COLO668 (cell line): ENCODE data around the gene ZBTB7A.

Experiments
- DNase-seq: peaks from one replicate; lab custom pipeline; 2025; ENCODE audit not compliant: unreplicated experiment; lab: John Stamatoyannopoulos, UW

Gene ZBTB7A

DNA sequence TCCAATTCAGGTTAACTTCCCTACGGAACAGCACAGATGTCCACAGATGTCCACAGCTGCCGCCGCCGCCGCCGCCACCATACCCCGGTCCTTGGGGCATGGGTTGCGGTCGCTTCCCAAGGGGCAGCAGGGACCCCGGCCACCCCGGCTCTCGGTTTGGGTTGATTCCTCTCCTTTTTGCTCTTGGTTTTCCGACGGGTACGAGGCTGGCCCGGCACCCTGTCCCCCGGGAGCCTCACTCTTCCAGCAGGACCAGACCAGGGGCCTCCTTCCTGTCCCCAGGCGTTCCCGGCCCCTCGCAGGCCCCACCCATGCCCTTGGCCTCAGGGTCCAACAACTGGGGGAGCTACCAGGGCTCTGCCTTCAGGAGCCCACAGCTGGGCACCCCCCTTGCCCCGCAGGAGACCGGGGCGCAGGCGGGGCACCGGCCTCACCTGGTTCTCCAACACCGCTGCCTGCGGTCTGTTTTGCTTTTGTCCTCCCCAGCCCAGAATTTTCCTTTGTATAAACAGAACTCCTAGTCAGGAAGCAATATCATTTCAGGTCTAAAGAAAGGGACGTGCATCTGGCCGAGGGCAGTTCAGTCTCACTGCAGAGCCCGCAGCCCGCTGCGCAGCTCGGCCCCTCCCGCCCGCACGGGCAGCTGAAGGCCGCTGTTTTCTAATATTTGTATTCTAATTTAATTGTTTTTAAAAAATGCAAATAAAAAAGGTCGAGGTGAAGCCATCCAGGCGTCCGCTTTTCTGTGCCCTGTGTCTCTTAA lies 27.9 kb downstream of the ZBTB7A start:
- DNase-seq = no peak

DNA sequence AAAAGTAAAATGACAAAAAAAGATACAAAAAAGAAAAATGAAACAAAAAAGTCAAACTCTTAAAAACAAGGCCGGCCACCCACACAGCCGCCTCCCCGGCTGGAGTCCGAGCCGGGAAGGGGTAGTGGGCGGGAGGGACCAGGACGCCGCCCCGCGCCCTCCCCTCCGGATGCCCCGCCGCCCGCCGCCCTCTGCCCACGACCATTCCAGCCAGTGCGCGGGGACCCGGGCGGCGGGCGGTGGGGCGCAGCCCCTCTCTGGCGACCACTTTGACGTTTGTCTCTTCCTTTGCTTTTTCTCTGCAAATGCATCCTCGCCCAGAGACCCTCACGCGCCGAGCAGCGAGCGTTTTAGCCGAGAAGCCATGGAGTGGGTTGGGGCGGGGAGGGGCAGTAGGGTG lies 28.6 kb downstream of the ZBTB7A start:
- DNase-seq = no peak

DNA sequence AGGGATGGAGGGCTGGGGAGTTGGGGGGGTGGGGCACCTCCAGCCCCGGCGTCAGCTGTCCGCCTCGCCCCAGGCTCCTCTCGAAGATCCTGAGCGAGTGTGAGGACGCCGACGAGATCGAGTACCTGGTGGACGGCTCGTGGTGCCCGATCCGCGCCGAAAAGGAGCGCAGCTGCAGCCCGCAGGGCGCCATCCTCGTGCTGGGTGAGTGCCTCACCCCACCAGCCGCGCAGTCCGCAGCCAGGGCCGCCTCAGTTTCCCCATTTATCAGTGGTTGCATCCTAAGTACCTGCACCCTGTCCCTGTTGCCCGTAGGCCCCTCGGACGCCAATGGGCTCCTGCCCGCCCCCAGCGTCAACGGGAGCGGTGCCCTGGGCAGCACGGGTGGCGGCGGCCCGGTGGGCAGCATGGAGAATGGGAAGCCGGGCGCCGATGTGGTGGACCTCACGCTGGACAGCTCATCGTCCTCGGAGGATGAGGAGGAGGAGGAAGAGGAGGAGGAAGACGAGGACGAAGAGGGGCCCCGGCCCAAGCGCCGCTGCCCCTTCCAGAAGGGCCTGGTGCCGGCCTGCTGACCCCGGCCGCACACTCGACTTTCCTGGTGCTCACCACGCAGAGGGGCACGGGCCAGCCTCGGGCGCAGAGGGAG lies 29.3 kb downstream of the ZBTB7A start:
- no peak for DNase-seq

DNA sequence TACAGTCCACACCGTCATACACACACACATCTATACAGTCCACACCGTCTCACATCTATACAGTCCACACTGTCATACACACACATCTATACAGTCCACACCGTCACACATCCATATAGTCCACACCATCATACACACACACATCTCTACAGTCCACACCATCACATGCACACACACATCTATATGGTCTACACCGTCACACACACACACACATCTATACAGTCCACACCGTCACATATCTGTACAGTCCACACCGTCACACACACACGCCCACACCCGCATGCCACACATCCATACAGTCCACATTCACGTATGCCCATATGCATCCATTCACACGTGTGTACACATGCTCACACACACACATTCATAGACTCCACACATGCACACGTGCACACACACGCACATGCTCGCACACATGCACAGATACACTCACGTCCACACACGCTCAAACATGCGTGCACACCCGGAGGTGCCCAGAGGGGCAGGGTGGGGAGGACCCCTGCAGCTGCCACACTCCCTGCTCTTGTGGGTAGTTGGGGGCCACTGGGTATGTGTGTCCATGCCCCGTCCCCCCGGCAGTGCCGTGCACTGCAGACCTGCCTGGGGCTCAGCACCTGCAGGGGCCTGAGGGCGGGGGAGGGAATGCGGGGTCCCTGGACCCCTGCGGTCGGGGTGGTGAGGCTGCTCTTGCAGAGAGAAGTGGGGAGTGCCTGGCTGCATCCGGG lies 30.0 kb downstream of the ZBTB7A start:
- no peak for DNase-seq

DNA sequence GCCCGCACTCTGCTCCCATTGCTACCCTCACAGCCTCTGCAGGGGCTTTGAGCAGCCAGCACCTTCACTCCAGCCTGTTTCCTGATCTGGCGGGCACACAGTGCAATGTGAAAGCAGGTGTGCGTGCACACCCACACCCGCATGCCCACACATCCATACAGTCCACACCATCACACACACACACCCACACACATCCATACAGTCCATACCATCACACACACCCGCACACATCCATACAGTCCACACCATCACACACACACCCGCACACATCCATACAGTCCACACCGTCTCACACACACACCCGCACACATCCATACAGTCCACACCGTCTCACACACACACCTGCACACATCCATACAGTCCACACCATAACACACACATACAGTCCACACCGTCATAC lies 31.1 kb downstream of the ZBTB7A start:
- no peak for DNase-seq

DNA sequence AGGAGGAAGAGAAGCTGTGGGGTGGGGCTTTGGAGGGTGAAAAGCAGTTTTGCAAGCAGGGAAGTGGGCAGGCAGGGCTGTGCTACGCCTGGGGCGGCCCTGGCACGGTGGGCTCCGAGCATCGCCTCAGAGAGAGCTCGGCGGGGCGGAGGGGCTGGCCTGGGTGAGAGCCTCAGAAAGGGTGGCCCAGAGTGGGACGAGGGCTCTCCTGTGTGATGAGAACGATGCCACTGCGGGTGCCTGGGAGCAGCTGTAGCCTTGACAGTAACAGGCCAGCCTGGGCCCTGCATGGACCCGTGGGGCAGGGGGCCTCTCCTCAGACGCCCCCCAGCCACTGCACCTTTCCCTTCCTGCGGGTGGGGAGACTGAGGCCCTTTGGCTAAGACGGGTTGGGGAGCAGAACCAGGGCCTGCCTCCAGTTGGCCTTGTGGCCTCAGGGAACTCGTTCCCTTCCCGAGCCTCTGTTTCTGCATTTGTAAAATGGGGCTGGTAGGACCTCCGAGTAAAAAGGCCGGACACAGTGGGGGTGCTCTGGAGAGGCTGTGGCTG lies 31.6 kb downstream of the ZBTB7A start:
- DNase-seq = no peak

DNA sequence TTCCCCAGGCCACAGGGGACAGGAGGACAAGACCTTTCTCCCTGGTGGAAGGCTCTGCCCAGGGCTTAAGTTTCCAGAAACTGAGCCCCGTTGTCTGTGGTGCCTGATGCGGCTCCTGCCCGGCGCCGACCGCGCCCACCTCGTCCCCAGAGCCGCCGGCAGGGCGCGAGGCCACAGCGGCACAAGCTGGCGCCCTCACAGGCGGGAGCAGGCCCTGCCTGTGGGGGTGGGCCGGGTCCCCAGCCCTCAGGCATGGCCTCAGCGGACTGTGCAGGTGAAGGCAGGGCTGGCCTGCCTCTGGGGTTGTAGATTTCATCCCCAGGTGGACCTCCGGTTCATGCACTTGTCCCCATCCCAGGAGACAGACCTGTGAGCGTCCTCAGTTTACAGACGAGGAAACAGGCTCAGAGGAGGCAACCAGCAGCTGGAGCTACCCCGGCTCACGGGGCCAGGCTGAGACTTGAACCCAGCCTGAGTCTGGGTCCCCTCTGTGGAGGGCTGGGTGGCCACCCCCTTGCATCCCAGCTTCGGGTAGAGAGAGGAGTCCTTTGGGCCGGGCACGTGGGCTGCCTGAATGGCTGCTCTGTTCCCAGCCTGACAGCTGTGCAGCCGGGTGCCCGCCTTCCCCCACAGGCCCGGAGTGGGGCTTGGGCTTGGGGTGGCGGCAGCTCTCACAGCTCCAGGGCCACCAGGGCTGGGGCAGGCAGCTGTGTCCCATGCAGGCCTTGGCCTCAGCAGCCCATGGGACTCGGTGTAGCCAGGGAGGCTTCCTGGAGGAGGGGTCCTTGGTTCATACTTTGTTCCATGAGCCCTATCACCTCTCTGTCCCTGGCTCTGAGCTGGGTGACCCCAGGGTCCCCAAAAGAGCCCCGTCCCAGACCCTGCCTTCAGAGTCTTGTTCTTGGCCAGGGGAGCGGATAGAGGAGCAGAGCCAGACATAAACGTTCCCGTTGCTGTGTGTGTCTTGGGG lies 32.4 kb downstream of the ZBTB7A start:
- no peak for DNase-seq

DNA sequence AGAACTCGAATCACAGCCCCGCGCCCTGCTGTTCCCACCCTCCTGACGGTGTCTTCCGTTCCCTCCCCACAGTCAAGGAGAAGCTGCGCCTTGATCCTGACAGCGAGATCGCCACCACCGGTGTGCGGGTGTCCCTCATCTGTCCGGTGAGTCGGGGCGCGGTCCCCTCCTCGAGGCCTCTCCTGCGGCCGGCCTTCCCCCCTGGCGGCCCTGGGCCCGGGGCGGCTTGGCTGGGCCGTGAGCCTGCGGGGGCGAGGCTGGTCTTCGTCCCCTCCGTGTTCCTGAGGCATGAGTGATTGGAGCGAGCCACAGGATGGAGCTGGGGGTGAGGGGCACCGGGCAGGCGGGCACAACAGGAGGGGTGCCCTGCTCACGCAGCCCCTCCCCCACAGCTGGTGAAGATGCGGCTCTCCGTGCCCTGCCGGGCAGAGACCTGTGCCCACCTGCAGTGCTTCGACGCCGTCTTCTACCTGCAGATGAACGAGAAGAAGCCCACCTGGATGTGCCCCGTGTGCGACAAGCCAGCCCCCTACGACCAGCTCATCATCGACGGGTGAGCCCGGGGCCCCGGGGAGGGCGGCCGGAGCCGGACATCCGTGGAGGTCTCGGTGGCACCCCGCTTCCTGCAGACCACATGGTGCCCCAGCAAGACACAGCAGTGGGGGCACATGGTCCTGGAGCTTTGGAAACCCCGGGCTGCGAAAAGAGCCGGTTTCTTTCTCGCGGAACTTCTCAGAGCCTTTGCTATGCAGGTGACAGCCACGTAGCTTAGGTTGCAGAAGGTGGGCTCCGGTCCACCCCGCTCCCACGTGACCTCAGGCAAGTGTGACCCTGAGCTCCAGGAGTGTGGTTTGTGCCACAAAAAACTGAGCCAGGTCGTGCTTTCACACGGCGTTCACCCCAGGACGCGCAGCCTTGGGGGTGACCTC lies 33.4 kb downstream of the ZBTB7A start:
- no peak for DNase-seq

DNA sequence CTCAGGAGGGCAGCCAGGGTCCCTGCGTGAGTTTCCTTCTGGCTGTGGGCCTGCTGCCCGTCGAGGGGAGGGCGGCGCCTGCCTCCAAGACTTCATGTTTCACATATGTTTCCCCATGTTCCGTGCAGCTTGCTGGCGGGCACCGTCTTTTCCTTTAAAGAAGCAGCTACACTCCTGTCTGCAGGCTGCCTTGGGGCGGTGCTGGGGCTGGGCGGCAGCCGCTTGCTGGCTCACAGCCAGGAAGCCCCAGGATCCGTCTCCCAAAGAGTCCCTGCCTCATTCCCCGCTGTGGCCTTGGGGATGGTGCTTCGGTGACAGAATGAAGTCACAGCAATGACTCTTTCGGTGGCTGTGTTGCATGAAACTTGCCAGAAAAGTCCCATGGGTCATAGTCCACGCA lies 34.3 kb downstream of the ZBTB7A start:
- no peak for DNase-seq

DNA sequence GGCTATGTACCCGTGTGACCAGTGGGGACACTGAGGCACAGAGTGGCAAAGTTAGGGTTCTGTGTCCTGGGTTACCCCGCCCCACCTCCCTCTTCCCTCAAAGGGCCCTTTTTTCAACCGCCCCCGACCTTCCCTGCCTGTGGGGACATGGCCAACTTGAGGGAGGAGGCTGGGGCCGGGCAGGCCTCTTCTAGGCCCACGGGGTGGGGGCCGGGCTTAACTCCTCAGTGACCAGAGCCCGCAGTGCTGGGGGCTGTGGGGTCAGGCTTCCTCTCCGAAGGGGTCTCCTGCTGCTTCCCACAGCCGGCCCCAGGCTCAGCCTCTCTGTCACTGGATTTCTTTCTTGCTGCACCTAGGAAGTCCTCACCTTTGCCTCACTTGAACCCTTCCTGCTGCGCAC lies 35.3 kb downstream of the ZBTB7A start:
- no peak for DNase-seq

DNA sequence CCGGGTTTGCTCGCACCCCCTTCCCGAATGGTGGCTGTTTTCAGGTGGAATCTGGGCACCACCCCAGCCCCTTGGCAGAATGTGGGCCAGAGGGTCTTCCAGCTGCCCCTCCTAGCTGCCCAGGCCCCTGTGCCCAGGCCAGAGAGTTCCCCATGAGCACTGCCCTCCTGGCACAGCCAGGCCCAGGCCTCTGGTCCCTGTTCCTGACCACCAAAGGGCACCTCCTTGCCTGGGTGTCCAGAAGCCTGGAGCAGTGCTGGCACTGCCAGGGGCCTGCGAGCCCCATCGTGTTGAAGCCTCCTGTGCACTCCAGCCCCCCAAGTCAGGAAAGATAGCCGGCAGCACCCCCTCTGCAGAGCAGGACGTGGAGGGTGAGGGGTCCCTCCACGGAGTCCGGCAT lies 35.7 kb downstream of the ZBTB7A start:
- DNase-seq = no peak

DNA sequence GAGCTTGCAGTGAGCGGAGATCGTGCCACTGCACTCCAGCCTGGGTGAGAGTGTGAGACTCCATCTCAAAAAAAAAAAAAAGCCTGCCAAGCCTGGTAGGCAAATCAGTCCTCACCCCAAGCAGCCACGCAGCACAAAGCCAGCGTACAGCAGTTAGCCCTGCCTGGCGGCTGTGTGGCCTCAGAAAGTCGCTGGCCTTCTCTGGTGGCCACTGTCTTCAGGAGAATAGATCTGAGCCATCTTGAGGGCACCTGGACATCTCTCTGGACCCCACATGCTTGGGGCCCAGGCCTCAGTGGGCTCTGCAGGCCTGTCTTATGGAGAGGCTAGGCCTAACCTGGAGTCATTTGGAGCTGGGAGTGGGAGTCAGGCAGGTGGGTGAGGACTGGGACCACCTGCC lies 36.1 kb downstream of the ZBTB7A start:
- DNase-seq = no peak

DNA sequence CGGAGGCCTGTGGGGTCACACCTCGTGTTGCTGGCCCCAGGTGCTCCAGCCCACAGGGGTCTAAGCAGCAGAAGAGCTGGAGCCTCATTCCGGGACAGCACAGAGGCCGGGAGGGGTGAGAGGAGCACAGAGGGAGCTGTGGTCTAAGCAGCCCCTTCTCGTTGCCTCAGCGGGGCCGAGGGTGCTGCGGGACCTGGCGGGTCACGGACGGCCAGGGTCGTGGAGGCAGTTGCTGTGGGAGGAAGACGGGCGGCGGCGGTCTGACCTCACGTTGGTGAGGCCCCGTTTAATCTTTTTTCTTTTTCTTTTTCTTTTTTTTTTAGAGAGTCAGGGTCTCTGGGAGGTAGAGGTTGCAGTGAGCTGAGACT lies 37.5 kb downstream of the ZBTB7A start:
- DNase-seq = no peak

DNA sequence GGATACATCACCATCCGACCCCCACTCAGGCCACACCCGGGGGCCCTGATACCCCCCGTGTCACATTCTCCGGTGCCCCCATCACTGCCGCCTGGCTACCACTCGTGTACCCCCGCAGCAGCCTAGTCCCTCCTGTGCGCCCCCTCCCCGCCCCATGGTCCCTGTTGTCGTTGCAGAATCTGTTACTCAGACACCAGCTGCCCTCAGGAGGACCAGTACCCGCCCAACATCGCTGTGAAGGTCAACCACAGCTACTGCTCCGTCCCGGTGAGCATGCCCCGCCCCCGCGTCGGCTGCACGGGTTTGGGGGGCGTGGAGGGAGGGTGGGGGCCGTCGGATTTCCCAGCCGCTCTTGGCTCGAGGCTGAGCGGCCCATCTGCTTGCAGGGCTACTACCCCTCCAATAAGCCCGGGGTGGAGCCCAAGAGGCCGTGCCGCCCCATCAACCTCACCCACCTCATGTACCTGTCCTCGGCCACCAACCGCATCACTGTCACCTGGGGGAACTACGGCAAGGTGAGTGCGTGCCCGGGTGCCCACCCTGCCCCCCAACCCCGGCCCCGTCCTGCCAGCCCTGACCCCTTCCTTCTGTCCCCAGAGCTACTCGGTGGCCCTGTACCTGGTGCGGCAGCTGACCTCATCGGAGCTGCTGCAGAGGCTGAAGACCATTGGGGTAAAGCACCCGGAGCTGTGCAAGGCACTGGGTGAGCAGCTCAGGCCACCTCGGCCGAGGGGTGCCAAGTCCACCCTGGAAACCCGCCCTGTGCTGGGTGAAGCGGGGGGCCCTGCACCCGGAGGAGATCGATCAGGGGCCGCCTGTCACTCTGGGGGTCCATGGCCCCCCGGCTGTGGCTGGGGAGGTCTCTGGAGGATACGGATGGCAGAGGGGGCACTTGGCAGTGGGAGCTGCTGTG lies 38.1 kb downstream of the ZBTB7A start:
- DNase-seq = no peak

DNA sequence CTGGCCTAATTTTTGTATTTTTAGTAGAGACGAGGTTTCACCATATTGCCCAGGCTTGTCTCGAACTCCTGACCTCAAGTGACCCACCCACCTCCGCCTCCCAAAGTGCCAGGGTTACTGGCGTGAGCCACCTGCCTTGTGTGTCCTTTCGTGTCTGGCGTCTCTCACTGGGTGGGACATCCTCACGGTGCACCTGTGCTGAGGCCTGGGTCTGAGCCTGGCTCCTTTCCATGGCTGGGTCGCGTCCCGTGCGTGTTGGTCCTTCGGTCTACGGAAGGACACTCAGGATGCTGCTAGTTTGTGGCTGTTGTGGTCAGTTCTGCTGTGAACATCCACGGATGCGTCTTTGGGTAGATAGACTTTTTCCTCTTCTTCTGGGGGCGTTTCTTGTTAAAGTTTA lies 39.6 kb downstream of the ZBTB7A start:
- DNase-seq = no peak

DNA sequence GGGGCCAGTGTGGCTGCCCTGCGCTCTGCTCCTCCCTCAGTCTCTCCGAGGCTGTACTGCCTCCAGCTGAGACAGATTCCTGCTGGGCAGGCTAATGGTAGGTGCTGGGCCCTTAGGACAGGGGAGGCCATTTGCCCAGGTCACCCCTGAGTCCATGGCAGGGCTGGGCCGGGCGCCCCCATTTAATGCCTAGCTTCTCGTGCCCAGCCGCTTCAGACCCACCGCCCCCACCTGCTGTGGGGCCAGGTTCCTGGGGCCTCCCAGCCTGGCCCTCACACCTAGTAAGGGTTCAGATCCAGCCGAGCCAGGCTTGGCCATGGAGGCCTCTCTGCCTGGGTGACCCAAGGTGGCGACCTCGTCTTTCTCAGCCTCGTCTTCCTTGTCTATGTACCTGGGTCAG lies 41.4 kb downstream of the ZBTB7A start:
- DNase-seq = no peak

DNA sequence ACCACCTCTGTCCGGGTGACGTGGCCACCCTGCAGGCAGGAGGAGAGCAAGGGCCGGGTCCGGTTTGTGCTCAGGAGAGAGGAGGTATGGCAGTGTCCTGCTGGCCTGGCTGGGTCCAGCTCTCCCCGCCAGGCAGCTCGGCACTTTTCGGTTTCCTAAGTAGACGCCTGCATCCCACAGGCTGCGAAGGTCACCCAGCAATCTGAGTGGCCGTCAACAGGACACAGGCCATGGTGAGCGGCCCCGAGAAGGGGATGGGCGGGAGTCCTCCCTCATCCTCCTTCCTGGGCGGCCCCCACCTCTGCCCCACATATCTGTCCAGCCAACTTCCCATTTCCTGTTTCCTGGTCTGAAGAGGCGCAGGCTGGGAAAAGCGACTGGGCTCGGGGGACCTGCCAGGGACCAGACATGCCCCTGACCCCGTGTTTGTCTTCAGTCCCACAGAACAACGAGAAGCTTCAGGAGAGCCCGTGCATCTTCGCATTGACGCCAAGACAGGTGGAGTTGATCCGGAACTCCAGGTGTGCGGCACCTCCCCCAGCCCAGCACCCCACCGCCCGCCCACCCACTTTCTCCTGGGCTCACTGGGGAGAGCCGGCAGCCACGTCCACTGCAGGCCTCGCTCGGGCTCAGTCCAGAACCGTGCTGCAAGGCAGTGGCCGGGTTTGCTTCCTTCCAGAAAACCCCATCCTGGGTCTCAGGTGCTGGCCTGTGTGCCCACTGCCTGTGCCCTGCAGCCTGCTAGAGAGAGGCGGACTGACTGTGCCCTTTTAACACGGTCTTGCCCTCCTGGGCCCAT lies 42.9 kb downstream of the ZBTB7A start:
- DNase-seq = no peak

DNA sequence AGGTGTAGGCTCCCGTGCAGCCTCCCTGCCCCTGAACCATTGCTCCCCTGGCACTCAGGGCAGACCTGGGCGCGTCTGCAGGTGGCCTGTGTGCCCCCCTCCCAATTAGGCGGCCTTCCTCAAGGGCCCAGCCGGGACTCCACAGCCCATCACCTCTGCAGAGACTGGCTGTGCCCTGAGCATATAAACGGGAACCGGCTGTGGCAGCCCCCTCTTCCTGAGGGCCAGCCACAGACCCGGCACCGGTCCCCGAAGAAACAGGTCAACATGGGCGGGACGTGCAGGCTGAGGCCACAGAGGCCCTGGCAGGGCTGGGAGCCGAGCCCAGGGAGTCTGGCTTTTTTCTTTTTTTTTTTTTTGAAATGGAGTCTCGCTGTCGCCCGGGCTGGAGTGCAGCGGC lies 47.1 kb downstream of the ZBTB7A start:
- DNase-seq = no peak
